Measurements from ENCODE around the gene JUND. TPM values are rescaled to one million over a fixed set of nuclear protein-coding genes. Genes with fewer than 3 reads are reported as not detected.

Gene JUND
- total RNA-seq, 4 donors from 2014 or later = 241 to 573 (median 297) TPM

DNA sequence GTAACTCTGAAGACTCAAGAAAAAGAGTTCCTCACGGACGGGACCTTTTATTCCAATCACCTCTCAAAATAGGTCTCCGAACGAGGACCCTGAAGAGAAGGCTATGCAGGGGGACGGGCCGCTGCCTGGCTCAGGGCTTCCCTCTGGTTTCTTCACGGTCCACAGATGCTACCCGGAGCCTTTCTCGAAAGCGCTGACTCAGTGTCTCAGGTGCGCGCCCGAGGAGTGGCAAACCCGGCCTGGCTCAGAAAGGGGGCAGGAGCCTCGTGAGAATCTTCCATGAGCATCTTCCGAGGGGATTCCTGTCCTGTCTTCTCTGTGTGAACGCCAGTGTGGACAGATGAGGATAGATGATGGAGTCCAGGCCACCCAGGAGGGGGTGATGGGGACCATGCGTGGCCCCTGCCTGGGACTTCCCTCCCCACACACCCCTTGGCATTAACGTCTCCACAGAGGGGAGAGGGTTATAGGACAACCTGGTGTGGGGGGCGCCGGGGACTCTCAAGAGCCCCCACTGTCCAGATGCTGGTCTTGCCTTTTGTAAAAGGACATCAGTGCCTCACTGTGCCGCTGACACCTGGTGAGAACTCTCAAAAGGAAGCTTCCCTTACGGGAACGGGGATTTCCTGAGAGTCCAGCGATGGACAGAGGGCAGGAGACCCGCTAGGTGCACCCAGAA, 24.9 kb upstream of the JUND start:
- no peak for TF ChIP-seq EP300 (IDR thresholded peaks at IDR 0.05)
- TF ChIP-seq POLR2AphosphoS5 (IDR thresholded peaks at IDR 0.05) = no peak
- TF ChIP-seq, protein P1, sequence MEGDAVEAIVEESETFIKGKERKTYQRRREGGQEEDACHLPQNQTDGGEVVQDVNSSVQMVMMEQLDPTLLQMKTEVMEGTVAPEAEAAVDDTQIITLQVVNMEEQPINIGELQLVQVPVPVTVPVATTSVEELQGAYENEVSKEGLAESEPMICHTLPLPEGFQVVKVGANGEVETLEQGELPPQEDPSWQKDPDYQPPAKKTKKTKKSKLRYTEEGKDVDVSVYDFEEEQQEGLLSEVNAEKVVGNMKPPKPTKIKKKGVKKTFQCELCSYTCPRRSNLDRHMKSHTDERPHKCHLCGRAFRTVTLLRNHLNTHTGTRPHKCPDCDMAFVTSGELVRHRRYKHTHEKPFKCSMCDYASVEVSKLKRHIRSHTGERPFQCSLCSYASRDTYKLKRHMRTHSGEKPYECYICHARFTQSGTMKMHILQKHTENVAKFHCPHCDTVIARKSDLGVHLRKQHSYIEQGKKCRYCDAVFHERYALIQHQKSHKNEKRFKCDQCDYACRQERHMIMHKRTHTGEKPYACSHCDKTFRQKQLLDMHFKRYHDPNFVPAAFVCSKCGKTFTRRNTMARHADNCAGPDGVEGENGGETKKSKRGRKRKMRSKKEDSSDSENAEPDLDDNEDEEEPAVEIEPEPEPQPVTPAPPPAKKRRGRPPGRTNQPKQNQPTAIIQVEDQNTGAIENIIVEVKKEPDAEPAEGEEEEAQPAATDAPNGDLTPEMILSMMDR (IDR thresholded peaks at IDR 0.05) = no peak
- TF ChIP-seq POLR2A (IDR thresholded peaks at IDR 0.05) = no peak

DNA sequence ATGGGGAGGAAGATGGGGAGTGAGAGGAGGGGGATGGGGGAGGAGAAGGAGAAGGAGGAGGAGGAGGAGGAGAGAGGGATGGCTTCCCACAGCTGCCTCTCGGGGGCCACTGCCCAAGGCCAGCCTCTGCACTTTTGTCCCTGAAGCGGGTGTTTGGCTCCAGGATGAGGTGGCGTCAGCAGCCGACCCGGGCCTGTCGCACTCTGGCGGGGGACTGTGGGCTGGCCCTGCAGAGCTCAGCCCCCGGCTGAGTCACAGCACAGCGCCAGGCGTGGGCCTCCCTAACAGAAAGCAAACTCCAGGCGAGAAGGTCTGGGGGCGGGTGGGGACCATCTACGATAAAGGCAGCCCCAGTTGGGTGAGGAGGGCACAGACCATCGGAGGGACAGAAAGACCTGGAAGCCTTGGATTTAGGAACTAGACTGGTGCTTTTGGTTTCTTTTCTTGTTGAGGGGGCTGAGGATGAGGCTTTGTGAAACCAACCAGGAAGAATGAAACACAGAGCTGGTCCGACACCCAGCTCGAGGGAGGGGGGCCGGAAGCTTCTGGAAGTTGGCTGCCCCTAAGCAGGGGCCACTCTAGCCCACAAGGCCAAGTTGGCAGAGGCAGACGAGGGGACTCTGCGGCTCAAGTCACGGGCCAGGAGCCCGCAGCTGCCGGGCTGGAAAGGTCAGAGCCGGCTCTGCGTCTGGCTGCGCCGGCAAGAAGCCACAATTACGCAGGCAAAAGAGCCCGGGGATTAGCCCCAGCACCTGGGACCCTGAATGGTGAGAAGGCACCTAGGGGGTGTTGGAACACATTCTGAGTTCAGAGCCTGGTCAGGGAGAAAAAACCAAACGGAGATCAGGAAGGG, 23.3 kb upstream of the JUND start:
- Histone ChIP-seq H3K27me3 (no peaks in the 10 kb centered on the region), H3K4me3 (peak overlapping the region; percentile 11 to 52), H3K4me1 (peaks cover 0 to 89% (median 67%) of the 10 kb centered on the region in 3 donors), H3K27ac (peak overlapping the region; percentile 91 to 99 (median 98)), H3K9me3 (no peaks in the 10 kb centered on the region), H3K36me3 (peaks cover 0 to 26% of the 10 kb centered on the region in 2 donors)
- TF ChIP-seq EP300 (IDR thresholded peaks at IDR 0.05) (peak; percentile 7), POLR2A (IDR thresholded peaks at IDR 0.05) (peak; percentile 57 to 64), POLR2AphosphoS5 (IDR thresholded peaks at IDR 0.05) (peak; percentile 72)
- TF ChIP-seq, protein P1 (IDR thresholded peaks at IDR 0.05) = peak in 1 of 4 experiments; percentile 16
- 0% methylated on average over 11 to 13 of the region's 29 CpGs for WGBS, 2 donors (ENCODE audit: low coverage in 1 of 2)
- ATAC-seq = peak; percentile 86

More for the DNA sequence above, 24.9 kb upstream of the JUND start:
- WGBS, 2 donors (ENCODE audit: low coverage in 1 of 2) = 33 to 39% methylated on average over 3 to 6 of the region's 26 CpGs
- H3K27ac ChIP-seq = peak overlapping the region; percentile 27 to 99 (median 98)
- no peaks in the 10 kb centered on the region for H3K27me3 ChIP-seq
- H3K4me3 ChIP-seq = peak overlapping the region in 1 of 2 donors; percentile 16
- no peak for ATAC-seq
- no peaks in the 10 kb centered on the region for H3K9me3 ChIP-seq
- H3K4me1 ChIP-seq = peaks cover 0 to 75% (median 58%) of the 10 kb centered on the region in 3 donors
- peaks cover 0 to 42% of the 10 kb centered on the region in 2 donors for H3K36me3 ChIP-seq

DNA sequence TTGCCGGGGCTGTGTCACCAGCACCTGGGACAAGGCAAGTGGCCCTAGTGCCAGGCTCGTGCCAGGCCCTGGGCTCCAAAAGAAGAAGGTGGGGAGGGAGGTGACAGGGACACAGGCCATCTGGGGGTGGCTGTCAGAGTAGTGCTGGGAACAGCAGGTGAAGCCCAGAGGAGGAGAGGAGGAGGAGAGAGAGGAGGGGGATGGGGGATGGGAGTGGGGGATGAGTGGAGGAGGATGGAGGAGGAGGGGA, 22.7 kb upstream of the JUND start:
- WGBS, 2 donors (ENCODE audit: low coverage in 1 of 2) = no CpG with 5 or more reads among the region's 2 CpGs
- Histone ChIP-seq H3K27ac (peak overlapping the region; percentile 91 to 99 (median 98)), H3K4me3 (peak overlapping the region in 1 of 2 donors; percentile 52), H3K27me3 (no peaks in the 10 kb centered on the region), H3K9me3 (no peaks in the 10 kb centered on the region), H3K36me3 (peaks cover 0 to 20% of the 10 kb centered on the region in 2 donors), H3K4me1 (peaks cover 0 to 89% (median 67%) of the 10 kb centered on the region in 3 donors)
- TF ChIP-seq POLR2AphosphoS5 (IDR thresholded peaks at IDR 0.05) = no peak
- no peak for TF ChIP-seq POLR2A (IDR thresholded peaks at IDR 0.05)
- no peak for TF ChIP-seq EP300 (IDR thresholded peaks at IDR 0.05)
- TF ChIP-seq, protein P1 (IDR thresholded peaks at IDR 0.05) = no peak
- no peak for ATAC-seq

DNA sequence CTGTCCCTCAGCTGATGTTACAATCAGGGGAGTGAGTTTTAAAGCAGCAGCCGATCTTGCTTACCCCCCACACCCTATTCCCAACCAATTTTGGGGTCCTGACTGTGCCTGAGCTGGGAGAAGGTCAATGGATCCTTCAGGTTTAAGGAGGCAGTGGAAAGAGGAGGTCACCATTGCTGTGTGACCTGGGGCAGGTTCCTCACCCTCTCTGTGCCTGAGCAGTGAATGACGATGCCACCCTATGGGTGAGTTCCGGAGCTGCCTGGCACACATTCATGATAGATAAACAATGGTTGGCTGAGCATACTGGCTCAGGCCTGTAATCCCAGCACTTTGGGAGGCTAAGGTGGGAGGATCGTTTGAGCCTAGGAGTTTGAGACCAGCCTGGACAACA, 20.3 kb upstream of the JUND start:
- Histone ChIP-seq H3K4me3 (no peak overlapping the region), H3K27me3 (no peaks in the 10 kb centered on the region), H3K4me1 (peaks cover 0 to 68% (median 48%) of the 10 kb centered on the region in 3 donors), H3K9me3 (no peaks in the 10 kb centered on the region), H3K27ac (peak overlapping the region in 3 of 4 donors; percentile 72 to 99 (median 97)), H3K36me3 (no peaks in the 10 kb centered on the region)
- WGBS, 2 donors (ENCODE audit: low coverage in 1 of 2) = 54 to 60% methylated on average over 2 to 3 of the region's 4 CpGs
- TF ChIP-seq EP300 (IDR thresholded peaks at IDR 0.05) (no peak), POLR2AphosphoS5 (IDR thresholded peaks at IDR 0.05) (no peak)
- TF ChIP-seq, protein P1 (IDR thresholded peaks at IDR 0.05) = peak in 1 of 4 experiments; percentile 4
- ATAC-seq = no peak

Data from gastroesophageal sphincter (tissue), 4 donors.